ENCODE measurements around the gene AVL9.
"Not testable (repeated sequence)": the region's sequence is repeated elsewhere in the genome, so short reads cannot be mapped to it uniquely, and the experiment has no call there.

AVL9 gene

DNA sequence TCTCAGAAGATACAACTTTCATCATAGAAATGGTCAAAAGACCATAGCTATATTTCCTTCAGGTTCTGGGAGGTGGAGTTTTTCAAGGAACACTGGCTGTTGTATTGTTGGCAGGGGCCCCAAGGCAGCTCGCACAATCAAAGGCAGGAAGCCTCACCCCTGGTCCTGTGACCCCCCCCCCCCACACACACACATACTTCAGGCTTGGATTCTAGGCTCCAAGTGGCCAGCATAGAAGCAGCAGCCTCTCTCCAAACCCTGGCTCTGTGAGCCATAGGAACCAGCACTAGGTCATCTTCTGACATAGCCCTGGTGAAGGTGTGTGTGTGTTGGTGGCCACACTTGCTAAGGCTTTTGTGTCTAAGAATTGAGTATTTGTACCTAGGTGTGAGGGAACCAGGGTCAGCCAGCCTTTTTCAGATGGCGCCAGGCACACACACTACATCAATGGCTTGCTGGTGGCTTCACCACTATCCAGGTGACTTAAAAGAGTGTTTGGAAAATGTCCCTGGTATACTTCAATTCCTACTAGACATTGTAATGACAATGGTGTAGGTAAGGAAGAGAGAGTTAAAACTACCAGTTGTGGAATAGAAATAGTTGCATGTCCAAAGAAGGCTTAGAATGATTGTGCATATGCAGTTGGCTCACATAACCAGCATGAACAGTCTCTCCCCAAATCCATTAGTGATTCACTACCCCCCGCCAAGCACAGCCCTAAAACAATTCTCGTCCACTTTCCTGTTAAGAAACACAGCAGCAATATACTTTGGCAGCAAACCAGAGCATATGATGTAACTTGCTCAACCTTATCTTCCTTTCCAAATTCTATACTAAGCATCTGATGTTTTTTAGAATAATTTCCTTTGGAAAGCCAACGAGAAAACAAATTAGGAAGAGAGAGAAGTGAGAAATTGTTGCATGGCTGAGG, 91.3 kb downstream of the AVL9 start:
- in situ Hi-C loops (cut with HindIII; ENCODE audit: low sequenced_read_pairs), result no loop called here

DNA sequence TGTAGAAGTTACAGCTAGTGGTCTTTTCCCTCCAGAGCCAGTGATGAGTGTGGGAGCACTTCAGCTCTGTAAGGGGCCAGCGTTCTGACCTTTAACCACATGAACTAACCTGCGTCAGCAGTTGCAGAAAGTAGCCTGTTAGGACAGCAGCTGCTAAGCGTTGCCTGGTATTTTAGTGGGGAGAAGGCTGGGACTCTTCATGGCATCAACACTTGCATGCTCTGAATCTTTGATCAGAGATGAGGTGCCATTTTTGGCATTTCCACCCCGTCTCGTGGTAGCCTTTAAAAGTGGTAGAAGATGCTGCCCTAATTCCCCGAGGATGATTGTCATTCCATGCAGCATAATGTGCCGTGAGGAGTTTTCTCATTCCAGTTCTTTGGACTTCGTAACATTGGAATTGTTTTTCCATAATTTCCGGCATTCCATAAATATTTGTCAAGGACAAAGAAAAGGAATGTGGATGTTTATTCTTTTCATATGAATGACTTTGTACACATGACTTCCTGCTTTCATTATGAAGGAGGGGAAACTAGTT, 92.2 kb downstream of the AVL9 start:
- in situ Hi-C loops (cut with HindIII; ENCODE audit: low sequenced_read_pairs), result no loop called here

DNA sequence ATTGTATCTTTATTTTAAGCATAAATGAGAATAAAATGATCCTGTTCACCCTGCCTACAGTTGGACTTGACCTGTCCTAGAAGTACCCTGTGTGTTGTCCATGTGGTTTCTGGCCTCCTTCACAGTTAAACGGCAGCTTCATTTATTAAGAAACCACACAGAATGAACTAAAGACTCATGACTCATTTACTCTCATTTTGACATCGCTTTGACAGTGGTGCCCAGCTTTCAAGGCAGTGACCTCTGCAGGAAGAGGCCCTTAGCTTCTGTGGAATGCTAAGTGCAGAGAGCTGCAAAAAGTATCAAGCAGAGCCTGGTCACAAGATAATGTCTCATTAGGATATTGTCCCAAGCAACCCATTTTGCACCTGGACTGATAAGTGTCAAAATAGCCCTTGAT, 93.4 kb downstream of the AVL9 start:
- in situ Hi-C loops (cut with HindIII; ENCODE audit: low sequenced_read_pairs), result no loop called here

DNA sequence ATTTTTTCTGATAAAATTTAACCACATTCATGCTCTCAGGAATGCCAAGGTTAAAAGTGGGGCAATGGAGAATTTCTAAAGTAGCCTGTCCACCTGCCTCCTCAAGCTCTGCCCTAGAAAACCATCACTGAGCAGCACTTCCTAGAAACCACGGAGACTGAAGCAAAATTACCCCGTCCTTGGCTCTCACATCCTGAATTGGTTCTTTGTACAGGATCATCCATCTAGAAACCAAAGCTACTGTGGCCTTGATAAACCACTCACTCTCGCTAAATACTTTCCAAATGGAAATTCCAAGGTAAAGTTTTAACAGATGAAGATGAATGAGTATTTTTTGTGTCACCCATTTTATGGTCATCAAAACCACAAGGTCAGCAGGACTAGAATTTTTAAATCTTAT, 96.6 kb downstream of the AVL9 start:
- in situ Hi-C loops (cut with HindIII; ENCODE audit: low sequenced_read_pairs), result no loop called here

DNA sequence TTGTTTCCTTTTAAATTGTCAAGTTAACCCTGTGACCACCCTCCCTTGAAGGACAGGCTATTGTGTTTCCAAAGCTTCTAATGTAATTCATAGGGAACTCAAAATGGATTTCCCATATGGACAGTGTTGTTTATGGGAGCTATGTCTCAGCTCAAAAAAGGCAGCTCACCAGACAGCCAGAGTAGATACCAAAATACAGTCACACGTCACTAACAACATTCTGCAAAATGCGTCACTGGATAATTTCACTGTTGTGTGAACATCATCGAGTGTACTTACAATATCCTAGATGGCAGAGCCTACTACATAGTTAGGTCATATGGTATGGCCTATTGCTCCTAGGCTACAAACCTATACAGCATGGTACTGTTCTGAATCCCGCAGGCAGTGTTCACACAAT, 97.4 kb downstream of the AVL9 start:
- in situ Hi-C loops (cut with HindIII; ENCODE audit: low sequenced_read_pairs), result no loop called here

DNA sequence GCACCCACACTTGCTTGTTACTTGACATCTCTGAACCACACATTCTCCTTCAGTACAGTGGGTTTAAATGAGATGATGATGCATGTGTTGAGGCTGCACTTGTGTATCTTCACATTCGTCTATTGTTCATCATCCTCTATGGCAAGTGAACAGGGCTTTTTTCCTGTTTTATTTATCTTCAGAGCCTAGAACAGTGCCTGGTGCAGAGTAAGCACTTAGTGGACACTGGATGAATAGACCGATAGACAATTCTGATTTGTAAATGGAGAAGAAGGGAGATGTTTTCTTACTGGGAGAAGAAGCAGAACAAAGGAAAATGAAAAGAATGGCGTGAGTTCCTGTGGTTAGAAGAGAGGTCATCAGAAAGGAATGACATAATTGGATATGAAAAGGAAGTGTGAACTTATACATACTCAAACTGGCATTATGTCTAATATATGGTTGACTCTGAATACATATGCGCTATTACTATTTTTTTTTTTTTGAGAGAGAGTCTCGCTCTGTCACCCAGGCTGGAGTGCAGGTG, 99.7 kb downstream of the AVL9 start:
- in situ Hi-C loops (cut with HindIII; ENCODE audit: low sequenced_read_pairs), result no loop called here

DNA sequence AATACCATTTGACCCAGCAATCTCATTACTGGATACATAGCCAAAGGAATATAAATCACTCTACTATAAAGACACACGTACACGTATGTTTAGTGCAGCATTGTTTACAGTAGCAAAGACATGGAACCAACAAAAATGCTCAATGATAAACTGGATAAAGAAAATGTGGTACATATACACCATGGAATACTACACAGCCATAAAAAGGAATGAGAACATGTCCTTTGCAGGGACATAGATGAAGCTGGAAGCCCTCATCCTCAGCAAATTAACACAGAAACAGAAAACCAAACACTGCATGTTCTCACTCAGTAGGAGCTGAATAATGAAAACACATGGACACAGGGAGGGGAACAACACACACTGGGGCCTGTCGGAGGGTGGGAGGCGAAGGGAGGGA, 105.9 kb downstream of the AVL9 start:
- in situ Hi-C loops (cut with HindIII; ENCODE audit: low sequenced_read_pairs), result not testable (repeated sequence)

DNA sequence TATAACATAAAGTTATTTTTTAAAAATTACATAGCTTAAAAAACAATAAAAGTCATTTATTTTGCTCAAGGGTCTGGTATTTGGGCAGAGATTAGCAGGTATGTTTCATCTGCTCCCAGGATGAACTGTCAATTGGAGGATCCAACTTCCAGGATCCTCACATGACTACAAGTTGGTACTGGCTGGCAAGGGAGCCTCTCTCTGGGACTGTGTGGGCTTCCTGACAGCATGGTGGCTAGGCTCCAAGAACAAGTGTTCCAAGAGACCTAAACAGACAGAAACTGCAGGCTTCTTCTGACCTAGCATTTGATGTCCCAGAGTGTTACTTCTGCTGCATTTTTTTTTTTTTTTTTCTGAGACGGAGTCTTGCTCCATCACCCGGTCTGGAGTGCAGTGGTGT, 107.2 kb downstream of the AVL9 start:
- in situ Hi-C loops (cut with HindIII; ENCODE audit: low sequenced_read_pairs), result no loop called here

DNA sequence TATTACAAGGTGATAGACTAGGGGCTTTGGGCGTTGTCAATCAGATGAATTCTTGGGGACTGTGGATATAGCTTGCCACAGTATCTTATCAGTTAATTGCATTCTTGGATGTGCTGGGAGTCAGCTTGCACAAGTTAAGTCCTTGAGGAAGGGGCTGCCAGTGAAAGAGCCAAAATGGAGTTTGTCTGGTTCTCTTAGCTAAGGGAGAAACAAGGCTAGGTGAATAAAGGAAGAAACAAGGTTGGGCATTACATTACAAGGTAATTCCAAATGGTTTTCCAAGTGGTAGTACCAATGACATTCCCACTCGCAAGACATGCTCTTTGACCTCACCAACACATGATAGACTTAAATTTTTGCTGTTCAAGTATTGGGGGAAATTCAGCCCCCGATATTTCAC, 108.2 kb downstream of the AVL9 start:
- in situ Hi-C loops (cut with HindIII; ENCODE audit: low sequenced_read_pairs), result not testable (repeated sequence)

DNA sequence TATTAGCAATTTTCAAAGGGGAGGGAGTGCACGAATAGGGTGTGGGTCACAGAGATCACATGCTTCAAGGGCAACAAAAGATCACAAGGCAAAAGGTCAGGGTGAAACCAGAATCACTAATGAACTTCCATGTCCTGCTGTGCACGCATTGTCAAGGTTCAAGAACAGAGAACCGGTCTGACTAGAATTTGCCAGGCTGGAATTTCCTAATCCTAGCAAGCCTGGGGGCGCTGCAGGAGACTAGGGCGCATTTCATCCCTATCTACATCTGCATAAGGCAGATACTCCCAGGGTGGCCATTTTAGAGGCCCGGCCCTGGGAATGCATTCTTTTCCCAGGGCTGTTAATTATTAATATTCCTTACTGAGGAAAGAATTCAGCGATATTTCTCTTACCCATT, 108.8 kb downstream of the AVL9 start:
- in situ Hi-C loops (cut with HindIII; ENCODE audit: low sequenced_read_pairs), result not testable (repeated sequence)

DNA sequence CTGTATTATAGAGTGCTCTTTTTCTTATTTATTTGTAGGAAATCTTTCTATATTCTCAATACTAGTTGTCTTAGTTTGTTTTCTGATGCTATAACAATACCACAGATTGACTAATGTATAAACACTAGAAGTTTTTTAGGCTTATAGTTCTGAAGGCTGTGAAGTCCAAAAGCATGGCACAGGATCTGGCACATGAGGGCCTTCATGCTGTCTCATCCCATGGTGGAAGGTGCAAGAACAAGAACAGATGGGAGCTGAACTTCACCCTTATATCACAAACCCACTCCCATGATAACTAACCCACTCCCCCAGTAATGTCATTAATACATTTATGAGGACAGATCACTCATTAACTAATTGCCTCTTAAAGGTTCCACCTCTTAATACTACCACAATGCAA, 109.7 kb downstream of the AVL9 start:
- in situ Hi-C loops (cut with HindIII; ENCODE audit: low sequenced_read_pairs), result no loop called here

DNA sequence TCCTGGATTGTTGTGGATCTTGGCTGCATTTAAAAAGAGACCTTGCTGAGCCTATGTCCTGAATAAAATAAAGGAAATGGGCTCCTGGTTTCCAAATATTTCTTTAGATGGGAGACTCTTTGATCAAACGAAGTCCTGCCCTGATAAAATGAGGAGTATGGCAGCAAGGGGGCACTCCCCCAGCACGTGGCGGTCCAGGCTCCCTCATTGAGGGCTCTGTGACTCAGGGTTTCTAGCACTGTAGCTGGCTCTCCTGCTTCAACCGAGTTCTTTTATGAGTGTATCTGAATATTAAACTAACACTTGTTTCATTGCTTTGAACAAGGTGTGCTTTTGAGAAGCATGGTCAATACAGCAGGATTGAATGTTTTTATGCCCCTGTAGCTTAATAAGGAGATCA, 114.2 kb downstream of the AVL9 start:
- in situ Hi-C loops (cut with HindIII; ENCODE audit: low sequenced_read_pairs), result no loop called here

DNA sequence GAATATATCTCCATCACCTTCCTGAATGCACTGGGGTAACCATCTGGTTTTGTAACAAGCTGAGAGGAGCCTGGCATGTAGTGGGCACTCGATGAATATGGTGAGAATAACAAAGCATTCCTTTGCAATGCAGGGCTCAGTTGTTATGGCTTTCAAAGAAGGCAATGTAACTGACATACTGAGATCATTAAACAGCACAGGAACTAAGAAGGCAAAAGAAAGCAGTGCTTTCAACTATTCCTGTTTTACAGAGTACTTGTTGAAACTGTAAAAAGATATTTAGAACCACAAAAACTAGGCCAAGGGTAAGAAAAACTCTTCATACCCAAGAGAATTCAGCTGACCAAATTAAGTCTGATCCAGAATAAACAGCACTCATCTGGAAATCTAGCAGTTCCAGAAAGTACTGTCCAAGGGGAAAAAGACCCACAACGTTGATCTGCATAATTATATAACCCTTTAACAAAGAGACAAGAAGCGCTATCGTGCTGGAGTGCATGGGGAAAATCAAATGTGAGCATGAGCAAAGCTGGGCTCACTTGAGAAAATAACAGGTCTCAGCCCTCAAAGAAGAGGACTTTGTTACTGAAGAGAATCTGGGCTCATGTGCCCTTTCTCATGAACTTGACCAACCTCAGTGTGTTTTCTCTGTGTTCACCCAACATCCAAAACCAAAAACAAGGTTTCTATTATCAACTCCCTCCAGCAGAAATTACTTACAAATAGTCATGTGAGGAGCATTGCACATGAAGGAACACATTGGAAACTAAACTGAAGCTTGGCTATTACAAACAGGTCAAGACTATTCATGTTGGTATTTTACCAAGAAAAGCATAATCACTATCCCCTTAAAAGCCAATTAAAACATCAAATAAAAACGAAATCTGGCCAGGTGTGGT, 116.2 kb downstream of the AVL9 start:
- in situ Hi-C loops (cut with HindIII; ENCODE audit: low sequenced_read_pairs), result no loop called here

DNA sequence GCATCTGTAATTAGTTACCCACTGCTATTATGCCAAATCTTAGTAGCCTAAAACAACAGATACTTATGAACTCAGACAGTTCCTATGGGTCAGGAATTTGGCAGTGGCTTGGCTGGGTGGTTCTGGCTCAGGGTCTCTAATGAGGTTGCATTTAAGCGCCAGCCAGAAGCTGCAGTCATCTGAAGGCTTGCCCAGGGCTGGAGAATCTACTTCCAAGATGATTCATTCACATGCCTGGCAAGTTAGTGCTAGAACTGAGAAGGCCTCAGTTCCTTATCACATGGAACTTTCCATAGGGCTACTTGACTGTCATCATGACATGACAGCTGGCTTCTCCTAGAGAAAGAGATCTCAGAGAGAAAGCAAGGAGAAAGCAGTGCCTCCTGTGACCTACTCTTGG, 121.3 kb downstream of the AVL9 start:
- in situ Hi-C loops (cut with HindIII; ENCODE audit: low sequenced_read_pairs), result no loop called here

DNA sequence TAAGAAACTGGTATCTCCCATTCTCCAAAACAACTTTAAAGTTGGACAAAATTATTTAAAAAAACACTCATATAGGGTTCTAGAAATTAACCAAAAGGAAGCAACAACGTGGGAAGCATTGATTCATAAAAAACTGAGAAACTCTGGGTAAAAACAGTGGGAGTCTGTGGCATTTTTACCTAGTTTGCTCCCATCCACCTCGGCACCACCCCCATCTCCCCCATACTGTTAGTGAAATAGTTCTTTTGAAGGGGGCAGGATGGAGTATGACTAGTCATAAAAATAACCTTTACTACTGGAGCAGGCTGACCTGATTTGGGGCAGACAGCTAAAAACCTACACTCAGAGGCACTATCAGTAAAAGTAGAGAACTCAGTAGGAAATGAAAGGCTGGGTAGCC, 123.2 kb downstream of the AVL9 start:
- in situ Hi-C loops (cut with HindIII; ENCODE audit: low sequenced_read_pairs), result no loop called here

DNA sequence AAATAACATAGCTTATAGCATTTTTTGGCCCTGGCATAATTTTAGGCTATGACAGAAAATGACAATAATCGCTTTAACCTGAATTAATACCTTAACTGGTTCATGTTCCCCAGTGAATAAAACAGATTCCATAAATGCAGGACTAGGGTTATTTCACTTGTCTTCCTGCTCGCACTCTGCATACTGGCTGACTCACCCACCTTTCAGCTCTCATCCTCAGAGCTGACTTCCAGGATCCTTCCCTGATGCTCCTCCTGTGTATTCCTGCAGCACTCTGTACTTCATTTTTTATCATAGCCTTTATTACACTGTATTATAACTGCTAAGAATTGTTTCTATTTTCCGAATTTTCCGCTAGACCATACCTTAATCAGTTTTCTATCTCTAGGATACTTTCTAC, 123.7 kb downstream of the AVL9 start:
- in situ Hi-C loops (cut with HindIII; ENCODE audit: low sequenced_read_pairs), result no loop called here

DNA sequence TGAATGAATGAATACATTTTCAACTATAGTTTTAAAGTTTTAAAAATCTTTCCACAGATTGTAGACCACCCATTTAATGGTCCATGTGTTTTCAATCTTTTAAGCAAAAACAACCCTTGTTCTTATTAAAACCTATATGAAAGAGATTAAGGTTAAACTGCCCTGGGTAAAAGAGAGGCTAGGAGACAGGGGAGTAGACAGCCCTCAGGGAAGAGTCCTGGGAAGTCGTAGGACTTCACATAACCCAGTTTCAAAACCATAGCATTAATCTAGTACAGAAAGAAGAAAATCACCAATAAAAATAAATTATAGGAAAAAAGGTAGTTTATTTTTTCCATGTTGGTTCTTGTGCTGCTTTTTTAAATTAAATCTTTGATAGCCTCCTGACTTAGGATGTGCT, 124.1 kb downstream of the AVL9 start:
- in situ Hi-C loops (cut with HindIII; ENCODE audit: low sequenced_read_pairs), result not testable (repeated sequence)

DNA sequence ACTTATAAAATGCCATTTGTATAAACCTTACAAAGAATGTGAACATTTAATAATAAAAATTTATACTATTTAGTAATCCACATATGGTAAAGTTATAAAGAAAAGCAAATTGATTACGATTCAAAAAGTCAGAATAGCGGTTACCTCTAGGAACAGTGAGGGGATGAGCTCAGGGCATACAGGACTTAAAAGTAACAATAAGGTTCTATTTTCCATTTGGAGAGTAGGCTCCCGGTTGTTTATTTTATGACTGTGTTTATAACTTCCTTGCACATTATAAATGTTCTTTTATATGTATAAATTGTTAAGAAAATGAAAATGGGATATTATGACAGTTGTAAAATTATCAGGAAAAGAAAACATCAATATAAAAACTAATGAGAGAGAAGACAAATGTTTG, 135.7 kb downstream of the AVL9 start:
- in situ Hi-C loops (cut with HindIII; ENCODE audit: low sequenced_read_pairs), result no loop called here

DNA sequence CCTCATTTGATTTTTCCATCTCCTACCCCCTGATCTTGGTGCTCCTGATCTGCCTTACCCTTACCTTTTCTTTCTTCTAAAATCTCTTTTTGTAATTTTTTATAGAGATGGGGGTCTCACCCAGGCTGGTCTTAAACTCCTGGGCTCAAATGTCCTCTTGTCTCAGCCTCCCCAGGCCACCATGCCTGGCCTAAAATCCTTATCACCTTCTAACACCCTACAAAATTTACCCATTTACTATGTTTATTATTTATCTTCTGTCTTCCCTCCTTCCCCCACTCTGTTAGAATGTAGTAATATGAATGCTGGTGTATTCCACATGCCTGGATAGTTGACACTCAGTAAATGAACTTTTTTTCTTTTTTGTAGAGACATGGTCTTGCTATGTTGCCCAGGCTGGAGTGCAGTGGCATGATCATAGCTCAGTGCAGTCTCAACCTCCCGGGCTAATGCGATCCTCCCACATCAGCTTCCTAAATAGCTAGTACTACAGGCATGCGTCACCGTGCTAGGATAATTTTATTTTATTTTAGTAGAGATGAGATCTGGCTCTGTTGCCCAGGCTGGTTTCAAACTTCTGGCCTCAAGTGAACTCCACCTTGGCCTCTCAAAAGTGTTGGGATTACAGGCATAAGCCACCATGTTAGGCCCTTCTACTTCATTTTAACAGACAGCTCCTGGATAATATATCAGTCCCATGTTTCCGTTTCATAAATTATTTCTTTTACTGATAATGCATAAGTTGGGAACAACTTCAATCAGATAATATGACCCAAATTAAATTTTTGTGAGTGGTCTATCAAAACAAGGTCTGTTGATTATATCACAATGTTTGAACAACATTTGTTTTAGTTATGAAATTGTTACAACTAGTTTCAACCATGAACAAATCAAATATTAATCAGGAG, 136.6 kb downstream of the AVL9 start:
- in situ Hi-C loops (cut with HindIII; ENCODE audit: low sequenced_read_pairs), result not testable (repeated sequence)

DNA sequence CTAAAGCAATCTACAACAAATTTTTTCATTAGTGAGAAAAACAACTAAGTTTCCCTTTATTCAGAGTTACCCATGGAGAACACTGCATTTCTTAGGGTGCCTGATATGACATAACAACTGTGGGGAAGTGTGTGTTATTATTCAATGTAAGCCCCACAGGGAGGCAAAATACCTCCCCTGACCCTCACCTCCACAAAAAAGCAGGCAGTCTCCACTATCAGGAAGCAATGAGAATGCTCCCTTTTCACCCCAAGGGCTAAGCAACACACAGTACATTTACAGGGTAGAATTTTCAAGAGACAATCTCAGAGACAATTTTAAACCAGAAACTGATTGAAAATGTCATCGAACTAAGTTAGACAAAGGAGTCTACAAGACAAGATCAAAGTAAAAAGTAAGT, 138.2 kb downstream of the AVL9 start:
- in situ Hi-C loops (cut with HindIII; ENCODE audit: low sequenced_read_pairs), result not testable (repeated sequence)

All from DLD1 (cell line).